Lung (tissue), 12 donors: Measurements from ENCODE around the gene OCEL1. TPM values are rescaled to one million over a fixed set of nuclear protein-coding genes. Genes with fewer than 3 reads are reported as not detected.
"Not testable (repeated sequence)": the region's sequence is repeated elsewhere in the genome, so short reads cannot be mapped to it uniquely, and the experiment has no call there.

ENCODE experiments used
- ATAC-seq: fragments of 200-7000 bp; cut with Tn5 transposase; one replicate; pipeline ENCODE4 v1.9.1; 2020; ENCODE audit warnings: moderate number of reproducible peaks; ENCODE audit not compliant: insufficient read depth, low FRiP score
- DNase-seq, 3 donors: peaks; one replicate each; pipeline ENCODE4 v3.0.0-alpha.2; 2013 to 2017
- H3K27ac ChIP-seq, 2 donors: one replicate each; pipeline ENCODE4 v1.5.1; 2013; ENCODE audit warnings: mild to moderate bottlenecking in 2 of 2, moderate library complexity in 2 of 2, control low read depth in 1 of 2, inconsistent platforms in 1 of 2, low read depth in 1 of 2, low read length in 1 of 2
- H3K27me3 ChIP-seq, 3 donors: one replicate each; pipeline ENCODE4 v1.5.1; 2013; ENCODE audit warnings: low read length in 2 of 3; ENCODE audit not compliant: control insufficient read depth in 3 of 3, insufficient read depth in 3 of 3
- H3K36me3 ChIP-seq, 4 donors: one replicate each; pipeline ENCODE4 v1.5.1; 2013; ENCODE audit warnings: low read length in 4 of 4, mild to moderate bottlenecking in 1 of 4, moderate library complexity in 1 of 4; ENCODE audit not compliant: control insufficient read depth in 4 of 4, insufficient read depth in 4 of 4
- H3K4me1 ChIP-seq, 5 donors: one replicate each; pipeline ENCODE4 v1.5.1; 2013; ENCODE audit warnings: low read length in 5 of 5, mild to moderate bottlenecking in 2 of 5, moderate library complexity in 1 of 5; ENCODE audit not compliant: control insufficient read depth in 5 of 5, insufficient read depth in 5 of 5
- H3K4me3 ChIP-seq: one replicate; pipeline ENCODE4 v1.5.1; 2013; ENCODE audit warnings: mild to moderate bottlenecking, control low read depth, moderate library complexity
- H3K9ac ChIP-seq, 2 donors: one replicate each; pipeline ENCODE4 v1.5.1; 2013; ENCODE audit warnings: low read length in 2 of 2, control low read depth in 1 of 2; ENCODE audit not compliant: insufficient read depth in 1 of 2
- H3K9me3 ChIP-seq, 4 donors: one replicate each; pipeline ENCODE4 v1.5.1; 2013; ENCODE audit warnings: low read length in 3 of 4, mild to moderate bottlenecking in 1 of 4, moderate library complexity in 1 of 4; ENCODE audit not compliant: control insufficient read depth in 4 of 4, insufficient read depth in 3 of 4
- WGBS, 2 donors: extraction: QIAGEN DNeasy Blood & Tissue Kit; methylation state at CpG; one replicate each; pipeline ENCODE4 v1.1.7; 2013; 5-methylcytosine and 5-hydroxymethylcytosine counted together
- polyA plus RNA-seq, 2 donors: library from polyadenylated mRNA; stranded (reverse); fragments of 200-250 nt; gene quantifications; one replicate each; pipeline ENCODE4 v1.2.1, GENCODE V29; 2013
- total RNA-seq, 2 donors: library from RNA; depleted of rRNA in 1 of 2; stranded (reverse); fragments of >200 nt in 1 of 2; gene quantifications; one replicate each; pipeline ENCODE4 v1.2.1, GENCODE V29; 2014 to 2021
- TF ChIP-seq, protein P1 (sequence below): IDR thresholded peaks from 2 replicates; pipeline ENCODE4 v1.5.1; 2012; ENCODE audit warnings: mild to moderate bottlenecking; ENCODE audit errors: control extremely low read depth, extremely low read depth
- donor health status: control.
- donor health status: control.
- donor health status: Bipolar disorder and iron deficiency.
- donor health status: healthy.
- donor health status: DM: yes; HTN: yes; CAD: no.

Gene OCEL1
- total and polyA plus RNA-seq, 4 donors: 9.1 to 39.5 (median 25.3) TPM

- Histone ChIP-seq H3K27me3 (no peaks in the 10 kb centered on the region), H3K9me3 (no peaks in the 10 kb centered on the region), H3K27ac (no peak overlapping the region), H3K4me1 (peaks cover 0 to 6% (median 0%) of the 10 kb centered on the region in 5 donors), H3K9ac (no peak overlapping the region), H3K4me3 (no peak overlapping the region), H3K36me3 (peaks cover 3 to 13% (median 8%) of the 10 kb centered on the region in 4 donors)
- ATAC-seq: no peak
- DNase-seq: no peak
- WGBS, 2 donors: 57 to 62% methylated on average over 12 of the region's 12 CpGs
- TF ChIP-seq, protein P1, sequence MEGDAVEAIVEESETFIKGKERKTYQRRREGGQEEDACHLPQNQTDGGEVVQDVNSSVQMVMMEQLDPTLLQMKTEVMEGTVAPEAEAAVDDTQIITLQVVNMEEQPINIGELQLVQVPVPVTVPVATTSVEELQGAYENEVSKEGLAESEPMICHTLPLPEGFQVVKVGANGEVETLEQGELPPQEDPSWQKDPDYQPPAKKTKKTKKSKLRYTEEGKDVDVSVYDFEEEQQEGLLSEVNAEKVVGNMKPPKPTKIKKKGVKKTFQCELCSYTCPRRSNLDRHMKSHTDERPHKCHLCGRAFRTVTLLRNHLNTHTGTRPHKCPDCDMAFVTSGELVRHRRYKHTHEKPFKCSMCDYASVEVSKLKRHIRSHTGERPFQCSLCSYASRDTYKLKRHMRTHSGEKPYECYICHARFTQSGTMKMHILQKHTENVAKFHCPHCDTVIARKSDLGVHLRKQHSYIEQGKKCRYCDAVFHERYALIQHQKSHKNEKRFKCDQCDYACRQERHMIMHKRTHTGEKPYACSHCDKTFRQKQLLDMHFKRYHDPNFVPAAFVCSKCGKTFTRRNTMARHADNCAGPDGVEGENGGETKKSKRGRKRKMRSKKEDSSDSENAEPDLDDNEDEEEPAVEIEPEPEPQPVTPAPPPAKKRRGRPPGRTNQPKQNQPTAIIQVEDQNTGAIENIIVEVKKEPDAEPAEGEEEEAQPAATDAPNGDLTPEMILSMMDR: no peak
These were observed 40.6 kb downstream of the OCEL1 start for GRCh38 chr19:17266589-17266974.

- H3K27me3 ChIP-seq: no peaks in the 10 kb centered on the region
- DNase-seq (peak; percentile 98 to 99 (median 99)), ATAC-seq (peak; percentile 96)
- peak within 1 kb of the TSS; percentile 76 to 81 for H3K27ac ChIP-seq
- peak within 1 kb of the TSS; percentile 65 to 78 for H3K9ac ChIP-seq
- H3K4me1 ChIP-seq: peaks cover 0 to 6% (median 0%) of the 10 kb centered on the region in 5 donors
- WGBS, 2 donors: 0 to 1% methylated on average over 27 of the region's 27 CpGs
- peak within 1 kb of the TSS; percentile 88 for H3K4me3 ChIP-seq
- TF ChIP-seq, protein P1: no peak
- H3K9me3 ChIP-seq: no peaks in the 10 kb centered on the region
- peaks cover 3 to 14% (median 11%) of the 10 kb centered on the region in 4 donors for H3K36me3 ChIP-seq
These were observed 41.2 kb downstream of the OCEL1 start, which contains the start of gene BABAM1 for GRCh38 chr19:17266975-17267788. Gene BABAM1 (plus strand): TSS chr19:17267443. CDS start chr19:17268807, 1,364 bp downstream.

- Histone ChIP-seq H3K9ac (no peak overlapping the region), H3K9me3 (no peaks in the 10 kb centered on the region), H3K27me3 (no peaks in the 10 kb centered on the region), H3K4me3 (no peak overlapping the region), H3K27ac (no peak overlapping the region), H3K4me1 (peaks cover 0 to 6% (median 0%) of the 10 kb centered on the region in 5 donors), H3K36me3 (peaks cover 3 to 20% (median 12%) of the 10 kb centered on the region in 4 donors)
- DNase-seq (no peak), ATAC-seq (no peak)
- 95 to 96% methylated on average over 13 of the region's 13 CpGs for WGBS, 2 donors
- TF ChIP-seq, protein P1: no peak
These were observed 42.7 kb downstream of the OCEL1 start for GRCh38 chr19:17268754-17269153.

GRCh38 chr19:17274892-17275291 is 48.9 kb downstream of the OCEL1 start:
- not testable (repeated sequence) for H3K4me3 ChIP-seq, DNase-seq, ATAC-seq, H3K9ac ChIP-seq, H3K27ac ChIP-seq, H3K27me3 ChIP-seq, H3K9me3 ChIP-seq, H3K4me1 ChIP-seq
- 98% methylated on average over 3 of the region's 3 CpGs for WGBS, 2 donors
- H3K36me3 ChIP-seq: peaks cover 8 to 39% (median 37%) of the 10 kb centered on the region in 4 donors
